T-helper 1 cell treated with Interleukin-12 subunit alpha and Interleukin-12 subunit beta and Interleukin-4 antibody, amounts not matched to agents 30 ng/mL and 1 ng/mL, for 36 hours (primary cell): ENCODE data around the gene LRRC46. TPM values are rescaled to one million over a fixed set of nuclear protein-coding genes. Genes with fewer than 3 reads are reported as not detected.

Source experiments
- intact Hi-C: fragments of 100-400 bp; cut with micrococcal nuclease; formaldehyde crosslinking; loops from one replicate; pipeline ENCODE4 v1.15.1; 2024
- total RNA-seq: library from RNA; stranded (reverse); gene quantifications from 2 replicates; pipeline ENCODE4 v1.2.3, GENCODE V29; 2022

The LRRC46 gene
- total RNA-seq, result 0.78 and 0.81 TPM in 2 replicates

GRCh38 chr17:47831003-47831933 is at the start of gene LRRC46, which contains the start of gene MRPL10:
Gene LRRC46, plus strand, starts transcription at chr17:47831670. Its CDS starts 320 bp downstream, at chr17:47831990.
Gene MRPL10, minus strand, starts transcription at chr17:47831541. Its CDS starts 30 bp downstream, at chr17:47831511.
- intact Hi-C loops, result loop anchor here (1.0 to 5.0 kb wide), 9 partner anchors 10 to 1361 kb away; partner anchors contain the start of genes CDK5RAP3, KPNB1, NFE2L1 and OSBPL7

- intact Hi-C loops, result no loop called here
These were observed 45.8 kb upstream of the LRRC46 start for GRCh38 chr17:47785538-47786123.

DNA sequence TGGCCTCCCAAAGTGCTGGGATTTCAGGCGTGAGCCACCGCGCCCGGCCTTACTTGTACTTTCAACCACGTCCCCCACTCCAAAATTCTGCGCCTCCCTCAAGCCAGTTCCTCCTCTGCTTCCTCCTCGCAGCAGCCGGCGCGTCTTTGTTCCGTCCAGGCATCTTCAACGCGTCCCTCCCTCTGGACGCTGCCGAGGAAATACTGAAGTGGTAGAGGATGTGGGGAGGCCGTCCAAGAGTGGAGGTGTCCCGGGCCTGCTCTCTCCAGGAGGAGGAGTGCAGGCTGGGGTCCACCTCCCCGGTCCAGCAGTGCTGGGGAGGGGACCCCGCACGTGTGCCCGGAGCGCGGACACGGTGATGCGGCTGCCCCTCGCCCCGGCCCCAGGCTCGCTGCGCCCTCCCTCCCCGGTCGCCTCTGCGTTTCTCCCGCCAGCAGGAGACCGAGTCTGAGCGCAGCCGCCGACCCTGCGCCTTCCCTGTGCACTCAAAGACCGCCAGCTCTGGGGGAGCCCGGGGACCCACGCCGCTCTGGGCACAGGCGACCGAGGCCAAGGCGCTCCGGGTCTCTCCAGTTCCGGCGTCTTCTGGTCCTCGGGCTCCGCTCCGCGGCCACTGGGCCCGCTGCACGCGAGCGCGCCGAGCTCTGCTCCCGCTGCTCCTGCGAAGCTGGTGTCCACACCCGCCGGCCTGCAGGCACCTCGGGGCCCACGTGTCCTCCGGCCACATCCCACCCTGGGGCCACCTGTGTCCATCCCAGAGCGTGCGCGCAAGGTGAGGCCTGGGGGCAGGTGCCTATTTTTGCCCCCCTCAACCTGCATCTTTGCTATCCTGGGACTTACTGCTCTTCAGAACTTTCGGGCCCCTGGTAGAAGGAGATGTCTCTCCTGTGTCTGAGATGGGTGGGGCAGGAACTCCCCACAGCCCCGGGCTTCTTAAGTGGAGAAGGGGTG is 41.6 kb upstream of the LRRC46 start:
- intact Hi-C loops, result loop anchor here (1.0 kb wide), 3 partner anchors 14 to 126 kb away; no protein-coding TSS in a partner anchor

- intact Hi-C loops, result no loop called here
These were observed 40.4 kb upstream of the LRRC46 start for GRCh38 chr17:47791025-47791424.

GRCh38 chr17:47792457-47792856 is 39.0 kb upstream of the LRRC46 start:
- intact Hi-C loops, result no loop called here

- intact Hi-C loops, result no loop called here
These were observed 38.5 kb upstream of the LRRC46 start for GRCh38 chr17:47792979-47793378.

GRCh38 chr17:47797797-47798196 is 33.7 kb upstream of the LRRC46 start:
- intact Hi-C loops, result no loop called here

DNA sequence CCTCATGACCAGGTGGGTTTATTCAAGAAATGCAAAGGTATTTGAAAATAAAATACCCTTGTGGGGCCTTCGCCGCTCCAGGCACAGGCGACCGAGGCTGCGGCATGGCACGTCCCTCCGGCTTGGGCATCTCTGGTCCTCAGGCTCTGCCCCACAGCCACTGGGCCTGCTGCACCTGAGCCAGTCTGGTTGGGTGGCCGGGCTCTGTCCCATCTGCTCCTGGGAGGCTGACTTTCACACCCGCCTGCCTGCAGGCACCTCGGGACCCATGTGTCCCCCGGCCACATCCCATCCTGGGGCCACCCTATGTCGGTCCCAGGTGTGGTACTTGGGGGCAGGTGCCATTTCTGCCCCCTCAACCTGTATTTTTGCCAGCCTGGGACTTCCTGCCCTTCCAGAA is 30.8 kb upstream of the LRRC46 start:
- intact Hi-C loops, result loop anchor here (5.0 kb wide), 1 partner anchor 183 kb away; no protein-coding TSS in a partner anchor

DNA sequence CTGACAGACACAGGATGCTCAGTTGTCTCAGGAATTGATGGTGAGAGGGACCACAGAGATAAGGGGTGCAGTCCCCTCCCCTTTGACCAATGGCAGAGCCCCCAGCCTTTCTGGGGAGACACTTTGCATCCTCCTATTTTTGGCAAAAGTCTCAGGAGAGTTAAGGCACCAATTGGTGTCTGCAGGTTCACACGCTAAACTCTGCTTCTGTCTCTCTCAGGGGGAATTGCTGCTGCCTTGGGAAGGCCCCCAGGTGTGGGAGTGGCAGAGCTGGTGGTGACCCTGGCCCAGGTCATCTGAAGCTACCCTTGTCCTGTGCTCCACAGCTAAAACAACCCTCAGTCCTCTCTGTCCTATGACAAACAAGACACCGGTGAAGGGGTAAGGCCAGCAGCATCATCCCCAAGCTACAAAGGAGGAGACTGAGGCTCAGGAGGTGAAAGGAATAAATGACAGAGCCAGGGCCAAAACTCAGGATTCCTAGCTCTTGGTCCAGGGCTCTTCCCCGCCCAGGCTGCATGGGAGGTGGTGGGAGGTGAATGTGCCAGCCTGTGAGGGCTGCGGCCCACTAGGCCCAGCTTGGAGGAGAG is 30.2 kb upstream of the LRRC46 start:
- intact Hi-C loops, result loop anchor here (5.0 kb wide), 1 partner anchor 184 kb away; no protein-coding TSS in a partner anchor

DNA sequence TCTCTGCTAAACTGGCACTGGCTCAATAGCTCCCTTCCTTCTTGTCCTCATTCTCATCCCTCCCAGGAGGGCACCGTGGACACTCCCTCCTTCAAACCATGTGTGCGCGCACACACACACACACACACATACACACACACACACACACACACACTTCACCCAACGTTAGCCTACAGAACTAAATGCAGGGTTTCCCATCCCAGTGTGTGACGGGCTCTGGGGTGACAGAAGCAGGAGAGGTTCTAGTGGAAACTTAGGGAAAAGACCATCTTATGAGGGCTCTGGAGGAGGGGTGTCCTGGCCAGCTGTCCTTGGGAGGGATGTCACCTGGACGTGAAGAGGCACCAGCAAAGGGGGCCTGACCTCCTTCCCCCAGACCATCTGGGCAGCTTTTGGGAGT is 29.6 kb upstream of the LRRC46 start:
- intact Hi-C loops, result loop anchor here (1.0 to 5.0 kb wide), 4 partner anchors 26 to 185 kb away; no protein-coding TSS in a partner anchor

DNA sequence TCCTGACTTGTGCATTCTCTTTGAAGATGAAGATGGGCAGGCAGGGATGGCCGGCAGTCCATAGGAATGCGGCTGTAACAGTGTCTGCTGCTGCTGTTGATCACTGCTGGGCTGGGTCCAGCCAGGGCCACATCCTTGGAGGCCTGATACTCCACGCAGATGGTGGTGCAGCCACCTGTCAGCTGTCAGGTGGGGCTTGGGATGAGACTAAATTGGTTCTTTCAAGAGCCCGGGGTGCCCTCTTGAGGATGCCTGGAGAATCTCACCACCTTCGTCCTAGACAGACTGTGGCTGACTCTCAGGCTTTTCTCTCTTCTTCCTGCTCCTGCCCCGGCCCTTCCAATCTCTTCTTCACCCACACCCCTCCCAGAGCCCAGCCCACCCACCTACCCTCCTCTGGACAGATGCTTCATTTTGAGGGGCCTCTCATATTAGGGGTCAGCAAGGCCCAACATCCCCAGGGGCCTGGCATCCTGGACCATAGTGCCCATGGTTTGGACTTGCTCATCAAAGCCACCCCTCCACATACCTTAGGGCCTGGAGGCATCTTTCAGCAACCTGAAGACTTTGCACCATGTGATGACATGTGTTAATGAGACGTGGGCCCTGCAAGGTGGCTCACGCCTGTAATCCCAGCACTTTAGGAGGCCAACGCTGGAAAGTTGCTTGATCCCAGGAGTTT is 29.0 kb upstream of the LRRC46 start:
- intact Hi-C loops, result loop anchor here (1.0 to 5.0 kb wide), 4 partner anchors 26 to 185 kb away; no protein-coding TSS in a partner anchor

GRCh38 chr17:47803201-47803600 is 28.3 kb upstream of the LRRC46 start:
- intact Hi-C loops, result loop anchor here (5.0 kb wide), 1 partner anchor 186 kb away; no protein-coding TSS in a partner anchor

DNA sequence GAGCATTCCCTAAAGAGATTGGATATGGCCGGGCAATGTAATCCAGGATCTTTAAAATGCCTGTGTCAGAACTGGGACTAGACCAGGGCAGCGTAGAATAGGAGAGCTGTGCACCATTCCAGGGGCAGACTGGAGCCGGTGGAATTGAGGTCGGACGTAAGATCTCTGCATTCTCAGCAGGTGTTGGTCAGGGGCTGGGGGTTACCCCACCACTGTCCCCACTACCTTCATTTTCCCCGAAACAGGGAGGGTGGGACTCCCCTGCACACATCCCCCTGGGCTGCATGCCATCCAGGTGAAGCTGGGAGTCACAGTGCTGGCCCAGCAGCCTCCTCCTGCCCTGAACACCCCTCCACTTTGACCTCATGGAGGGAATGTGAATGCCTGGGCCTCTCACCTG is 27.7 kb upstream of the LRRC46 start:
- intact Hi-C loops, result loop anchor here (5.0 kb wide), 1 partner anchor 186 kb away; no protein-coding TSS in a partner anchor

DNA sequence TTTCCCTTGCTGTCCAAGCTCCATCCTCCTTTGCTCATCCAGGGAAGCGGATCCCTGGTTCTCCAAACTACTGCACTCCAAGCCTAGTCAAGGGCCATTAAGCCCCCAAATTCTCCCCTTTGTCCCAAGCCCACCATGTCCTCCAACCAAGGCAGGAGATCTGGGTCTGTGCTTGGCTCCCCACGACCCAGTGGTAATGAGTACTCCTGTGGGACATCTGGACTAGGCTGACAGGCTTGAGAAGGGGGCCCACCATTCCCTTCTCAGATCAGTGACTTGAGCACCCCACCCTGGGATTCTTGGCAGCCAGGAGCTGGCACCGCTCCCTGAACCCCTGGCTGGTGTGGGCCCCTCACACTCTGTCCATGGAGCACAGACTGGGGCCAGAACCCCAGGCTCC is 27.0 kb upstream of the LRRC46 start:
- intact Hi-C loops, result loop anchor here (5.0 kb wide), 1 partner anchor 187 kb away; no protein-coding TSS in a partner anchor

DNA sequence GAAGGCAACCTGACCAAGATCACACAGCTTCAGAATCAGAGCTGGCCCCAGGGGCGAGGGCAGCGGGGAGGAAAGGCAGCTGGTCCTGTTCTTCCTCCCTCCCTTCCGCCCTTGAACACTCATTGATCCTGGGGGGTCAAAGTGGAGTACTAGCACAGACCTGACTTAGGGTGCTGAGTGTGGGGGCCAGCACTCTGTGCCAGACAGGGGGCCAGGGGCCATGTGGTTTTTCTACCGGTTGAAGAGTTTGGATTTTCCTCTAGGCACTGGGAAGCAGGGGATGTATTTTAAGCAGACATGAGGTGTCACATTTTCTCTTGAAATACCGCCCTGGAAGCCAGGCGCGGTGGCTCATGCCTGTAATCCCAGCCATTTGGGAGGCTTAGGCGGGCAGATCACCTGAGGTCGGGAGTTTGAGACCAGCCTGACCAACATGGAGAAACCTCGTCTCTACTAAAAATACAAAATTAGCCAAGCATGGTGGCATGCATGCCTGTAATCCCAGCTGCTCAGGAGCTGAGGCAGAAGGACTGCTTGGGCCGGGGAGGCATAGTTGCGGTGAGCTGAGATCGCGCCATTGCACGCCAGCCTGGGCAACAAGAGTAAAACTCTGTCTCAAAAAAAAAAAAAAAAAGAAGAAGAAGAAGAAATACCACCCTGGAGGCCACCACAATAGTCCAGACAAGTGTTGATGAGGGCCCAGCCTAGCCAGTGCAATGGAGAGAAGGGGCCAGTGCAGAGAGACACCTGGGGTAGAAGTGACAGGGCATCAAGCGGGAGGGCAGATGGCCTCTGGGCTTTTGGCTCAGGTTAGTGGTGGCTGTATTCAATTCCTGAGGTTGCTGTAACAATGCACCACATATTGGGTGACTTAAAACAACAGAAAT is 25.2 kb upstream of the LRRC46 start:
- intact Hi-C loops, result no loop called here

DNA sequence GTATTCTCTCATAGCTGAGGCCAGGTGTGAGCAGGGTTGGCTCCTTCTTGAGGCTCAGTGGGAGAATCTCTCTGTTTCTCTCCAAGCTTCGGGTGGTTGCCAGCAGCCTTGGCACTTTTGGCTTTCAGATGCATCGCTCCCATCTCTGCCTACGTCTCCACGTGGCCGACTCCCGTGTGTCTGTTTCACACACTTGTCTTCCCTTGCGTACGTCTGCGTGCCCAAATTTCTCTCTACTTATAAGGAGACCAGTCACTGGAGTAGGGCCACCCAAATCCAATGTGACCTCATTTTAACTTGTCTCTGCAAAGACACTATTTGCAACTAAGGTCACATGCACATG is 24.6 kb upstream of the LRRC46 start:
- intact Hi-C loops, result no loop called here

DNA sequence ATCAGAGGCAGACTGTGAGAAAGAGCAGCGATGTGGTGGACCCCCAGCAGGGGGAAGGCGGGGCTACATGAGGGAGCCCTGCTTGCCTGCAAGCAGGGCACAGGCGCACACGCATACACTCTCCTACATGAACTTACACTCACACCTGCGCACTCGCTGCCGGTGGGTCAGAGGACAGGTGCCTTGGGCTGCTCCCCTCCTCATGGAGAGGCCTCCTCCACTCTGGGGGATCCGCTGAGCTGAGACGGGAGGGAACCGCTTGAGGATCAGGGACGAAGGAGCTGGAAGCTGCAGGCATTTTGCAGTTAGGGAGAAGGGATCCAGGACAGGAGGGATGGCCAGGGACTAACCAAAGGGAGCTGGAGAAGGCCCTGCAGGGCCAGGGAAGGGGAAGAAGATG is 24.0 kb upstream of the LRRC46 start:
- intact Hi-C loops, result no loop called here

DNA sequence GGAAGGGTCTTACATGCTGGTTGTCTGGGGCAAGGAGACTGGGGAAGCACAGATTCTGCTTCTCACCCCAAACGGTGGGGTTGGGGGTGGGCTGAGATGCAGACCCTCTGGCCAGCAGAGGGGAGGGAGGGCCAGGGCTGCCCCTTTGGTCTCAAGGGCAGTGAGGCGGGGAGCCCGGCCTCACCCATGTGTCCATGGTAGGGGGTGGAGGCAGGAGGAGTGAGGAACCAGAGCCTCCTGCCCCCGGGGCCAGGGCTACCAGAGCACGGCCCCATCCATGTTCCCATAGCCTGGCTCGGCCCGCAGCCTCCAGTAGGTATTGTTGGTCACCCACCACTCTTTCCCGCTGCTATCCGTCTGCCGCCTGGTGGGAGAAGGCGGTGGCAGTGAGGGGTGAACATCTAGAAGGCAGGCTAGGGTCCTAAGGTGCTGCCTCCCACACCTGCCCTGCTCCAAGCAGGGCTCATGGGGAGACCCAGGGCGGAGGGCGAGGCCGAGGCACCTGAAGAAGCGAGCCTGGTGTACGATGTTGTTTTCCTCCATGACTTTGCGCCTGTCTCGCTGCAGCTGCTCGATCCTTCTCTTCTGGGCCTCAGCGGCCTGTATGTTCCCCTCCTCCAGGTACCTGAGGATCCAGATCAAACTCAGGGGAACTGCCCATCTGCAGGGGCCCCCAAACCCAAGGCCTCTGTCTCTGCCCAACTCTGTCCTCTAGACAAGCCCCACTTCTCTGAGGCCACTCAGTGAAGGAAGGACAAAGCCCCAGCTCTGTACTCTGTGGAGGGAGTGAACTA is 23.2 kb upstream of the LRRC46 start:
- intact Hi-C loops, result no loop called here
